Adipose tissue (tissue), 3 donors: ENCODE measurements around the gene IGF2BP3. TPM values are rescaled to one million over a fixed set of nuclear protein-coding genes. Genes with fewer than 3 reads are reported as not detected.

Experiments
- H3K27ac ChIP-seq: one replicate; pipeline ENCODE4 v1.5.1; 2013; ENCODE audit warnings: low read depth, low read length
- WGBS, 3 donors: extraction: QIAGEN DNeasy Blood & Tissue Kit; methylation state at CpG; one replicate each; pipeline ENCODE4 v1.1.7; 2013; 5-methylcytosine and 5-hydroxymethylcytosine counted together
- polyA plus RNA-seq, 3 donors: library from polyadenylated mRNA; stranded (reverse); fragments of 200-250 nt; gene quantifications; one replicate each; pipeline ENCODE4 v1.2.3, GENCODE V29; 2013
- donor health status: healthy with polysubstance abuse.
- donor health status: Bipolar disorder and iron deficiency.
- donor health status: healthy.

The IGF2BP3 gene
- polyA plus RNA-seq, 3 donors = 0.07 to 0.68 (median 0.45) TPM

DNA sequence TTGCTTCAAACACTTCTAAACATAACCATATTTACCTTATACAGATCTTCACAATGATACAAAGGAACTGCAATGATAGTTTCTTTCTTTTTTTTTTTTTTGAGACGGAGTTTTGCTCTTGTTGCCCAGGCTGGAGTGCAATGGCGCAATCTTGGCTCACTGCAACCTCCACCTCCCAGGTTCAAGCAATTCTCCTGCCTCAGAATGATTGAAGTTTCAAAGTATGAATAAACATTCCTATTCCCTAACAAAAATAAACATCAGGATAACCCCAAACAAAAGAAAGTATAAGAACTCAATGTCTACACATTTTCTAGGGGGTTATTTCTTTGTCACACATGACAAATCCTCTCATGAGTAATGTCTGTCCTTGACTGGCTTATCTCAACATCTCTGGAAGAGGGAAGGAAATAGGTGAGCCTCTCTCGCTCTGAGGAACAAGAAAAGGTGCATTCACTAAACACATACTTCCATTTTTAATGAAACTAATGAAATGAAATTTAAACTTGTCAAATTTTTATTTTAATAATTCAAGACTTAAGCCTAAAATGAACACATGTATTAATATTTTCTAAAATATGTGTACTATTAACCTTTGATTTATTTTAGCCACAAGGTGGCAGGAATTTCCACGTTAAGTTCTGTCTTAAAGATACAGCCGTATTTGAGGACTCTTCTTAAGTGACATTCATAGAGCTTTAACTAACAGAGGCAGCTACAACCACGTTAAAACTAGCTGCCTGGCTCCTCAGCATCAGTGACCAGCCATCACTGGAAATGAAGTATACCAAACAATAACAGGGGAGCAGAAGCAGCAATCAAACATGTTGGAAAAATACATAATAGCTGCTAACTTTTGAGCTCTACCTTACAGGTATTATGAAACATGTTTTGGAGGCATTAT lies 112.8 kb downstream of the IGF2BP3 start:
- 6 to 24% (median 17%) methylated on average over 6 of the region's 6 CpGs for WGBS, 3 donors

GRCh38 chr7:23356726-23357125 lies 113.6 kb downstream of the IGF2BP3 start:
- H3K27ac ChIP-seq = no peak overlapping the region
- WGBS, 3 donors = 59 to 66% (median 66%) methylated on average over 3 of the region's 3 CpGs

More for the DNA sequence above, 112.8 kb downstream of the IGF2BP3 start:
- H3K27ac ChIP-seq = no peak overlapping the region

DNA sequence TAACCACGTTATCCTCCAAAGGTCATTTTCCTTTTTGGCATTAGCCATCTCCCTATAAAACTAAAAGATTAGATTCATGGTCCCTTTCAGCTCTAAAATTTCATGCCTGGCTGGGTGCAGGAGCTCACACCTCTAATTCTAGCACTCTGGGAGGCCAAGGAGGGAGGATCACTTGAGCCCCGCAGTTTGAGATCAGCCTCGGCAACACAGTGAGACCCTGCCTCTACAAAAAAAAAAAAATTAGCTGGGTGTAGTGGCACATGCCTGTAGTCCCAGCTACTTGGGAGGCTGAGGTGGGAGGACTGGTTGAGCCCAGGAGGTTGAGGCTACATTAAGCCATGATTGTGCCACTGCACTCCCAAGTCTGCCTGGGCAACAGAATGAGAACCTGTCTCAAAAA lies 114.1 kb downstream of the IGF2BP3 start:
- 58 to 60% (median 59%) methylated on average over 3 of the region's 3 CpGs for WGBS, 3 donors
- no peak overlapping the region for H3K27ac ChIP-seq

GRCh38 chr7:23353172-23353571 lies 117.1 kb downstream of the IGF2BP3 start:
- H3K27ac ChIP-seq = no peak overlapping the region
- 89 to 97% (median 91%) methylated on average over 5 of the region's 5 CpGs for WGBS, 3 donors

DNA sequence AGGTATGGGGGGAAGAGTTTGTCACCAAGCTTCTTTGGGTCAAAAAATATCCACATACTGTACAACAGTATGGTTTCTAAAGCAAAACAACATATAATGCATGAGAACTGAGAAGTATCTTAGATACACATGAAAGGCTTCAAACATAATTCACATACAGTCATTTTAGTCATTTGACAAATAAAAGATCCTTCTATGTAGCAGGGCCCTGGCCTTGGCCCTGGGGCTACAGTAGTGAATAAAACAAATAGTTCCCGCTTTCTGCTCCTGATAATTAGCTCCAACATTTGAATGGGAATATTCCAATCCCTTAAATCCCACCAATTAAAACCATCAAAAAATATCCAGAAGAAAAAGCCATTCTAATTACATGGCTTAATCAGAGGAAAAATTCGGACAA lies 119.8 kb downstream of the IGF2BP3 start:
- 92 to 96% (median 96%) methylated on average over 2 of the region's 2 CpGs for WGBS, 3 donors
- no peak overlapping the region for H3K27ac ChIP-seq

GRCh38 chr7:23349484-23350157 lies 120.7 kb downstream of the IGF2BP3 start:
- H3K27ac ChIP-seq = no peak overlapping the region
- WGBS, 3 donors = 66 to 72% (median 68%) methylated on average over 7 of the region's 7 CpGs

- H3K27ac ChIP-seq = no peak overlapping the region
- WGBS, 3 donors = 50 to 83% (median 58%) methylated on average over 8 of the region's 8 CpGs
Observed at GRCh38 chr7:23347682-23348180, 122.6 kb downstream of the IGF2BP3 start.

DNA sequence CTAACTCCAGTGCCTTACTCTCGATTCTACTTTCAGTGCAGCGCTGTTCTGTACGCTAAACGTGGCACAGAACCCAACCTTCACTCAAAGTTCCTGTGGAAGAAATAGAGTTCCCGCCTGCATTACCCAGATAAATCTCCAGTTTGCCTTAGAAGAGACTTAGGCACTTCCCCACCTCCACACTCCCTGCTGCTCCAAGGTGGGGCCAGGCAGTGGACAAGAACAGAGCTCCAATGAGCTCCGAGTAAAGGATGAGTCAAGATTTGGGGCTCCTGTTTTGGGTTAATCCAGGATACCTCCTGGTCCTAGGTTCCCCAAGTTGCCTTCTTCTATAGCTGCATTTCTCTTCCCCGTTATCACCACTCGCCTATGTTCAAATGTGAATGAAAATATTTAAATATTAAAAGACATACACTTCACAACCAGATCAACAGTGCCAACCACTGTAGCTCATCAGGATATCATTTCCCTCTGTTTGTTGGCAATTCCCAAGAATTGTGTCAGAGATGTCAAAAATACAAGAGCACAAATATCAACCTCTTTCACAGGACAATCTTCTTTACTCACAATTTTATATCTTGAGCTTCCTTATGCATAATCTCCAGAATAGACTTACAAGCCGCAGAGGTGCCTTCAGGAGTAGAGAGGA lies 123.1 kb downstream of the IGF2BP3 start:
- 71 to 93% (median 75%) methylated on average over 9 of the region's 9 CpGs for WGBS, 3 donors

GRCh38 chr7:23346316-23346715 lies 124.0 kb downstream of the IGF2BP3 start:
- 58 to 94% (median 67%) methylated on average over 8 of the region's 8 CpGs for WGBS, 3 donors
- H3K27ac ChIP-seq = no peak overlapping the region

More for the DNA sequence above, 123.1 kb downstream of the IGF2BP3 start:
- no peak overlapping the region for H3K27ac ChIP-seq

DNA sequence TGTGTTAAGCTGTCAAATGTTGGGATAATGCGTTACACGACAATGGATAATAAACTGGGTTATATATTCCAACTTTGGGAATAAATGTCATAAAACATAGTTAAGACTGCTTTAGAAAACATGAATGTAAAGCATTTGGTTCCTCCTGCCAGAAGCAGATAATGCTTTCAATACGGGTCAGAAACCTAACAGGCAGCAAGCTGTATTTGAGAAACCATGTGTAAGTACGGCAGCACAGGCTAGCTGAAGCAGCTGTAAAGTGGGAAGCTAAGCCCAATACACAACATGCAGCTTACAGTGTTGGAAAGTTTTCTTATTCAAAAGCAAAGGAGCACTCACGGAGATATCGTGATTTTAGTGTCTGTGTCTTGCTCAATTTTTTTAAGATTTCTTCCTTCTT lies 124.7 kb downstream of the IGF2BP3 start:
- 69 to 95% (median 73%) methylated on average over 6 of the region's 6 CpGs for WGBS, 3 donors
- H3K27ac ChIP-seq = no peak overlapping the region

GRCh38 chr7:23343806-23344475 lies 126.3 kb downstream of the IGF2BP3 start:
- no peak overlapping the region for H3K27ac ChIP-seq
- WGBS, 3 donors = 92 to 94% (median 93%) methylated on average over 9 of the region's 9 CpGs

GRCh38 chr7:23343102-23343501 lies 127.2 kb downstream of the IGF2BP3 start:
- no peak overlapping the region for H3K27ac ChIP-seq

- WGBS, 3 donors = 84 to 90% (median 87%) methylated on average over 7 of the region's 7 CpGs
- H3K27ac ChIP-seq = no peak overlapping the region
Observed at GRCh38 chr7:23341846-23342598, 128.3 kb downstream of the IGF2BP3 start.

- 74 to 82% (median 75%) methylated on average over 2 of the region's 2 CpGs for WGBS, 3 donors
- no peak overlapping the region for H3K27ac ChIP-seq
Observed at GRCh38 chr7:23338863-23339262, 131.4 kb downstream of the IGF2BP3 start.

DNA sequence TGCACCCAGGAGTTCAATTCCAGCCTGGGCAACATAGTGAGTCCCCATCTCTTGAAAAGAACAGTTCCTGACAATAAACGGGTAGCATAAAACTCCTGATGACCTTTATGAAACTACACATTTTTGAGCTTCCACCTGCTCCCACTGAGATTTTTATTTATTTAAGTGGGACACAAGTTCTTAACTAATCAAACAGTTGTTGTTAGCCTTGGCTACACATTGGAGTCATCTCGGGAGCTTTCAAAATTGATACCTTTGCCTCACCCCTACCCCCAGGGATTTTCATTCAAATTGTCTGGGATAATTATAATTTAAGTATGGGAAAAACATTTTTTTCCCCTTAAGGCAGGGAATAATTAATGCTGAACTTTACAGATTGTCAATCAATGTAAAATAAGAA lies 131.9 kb downstream of the IGF2BP3 start:
- no peak overlapping the region for H3K27ac ChIP-seq
- WGBS, 3 donors = 89 to 96% (median 90%) methylated on average over 2 of the region's 2 CpGs

DNA sequence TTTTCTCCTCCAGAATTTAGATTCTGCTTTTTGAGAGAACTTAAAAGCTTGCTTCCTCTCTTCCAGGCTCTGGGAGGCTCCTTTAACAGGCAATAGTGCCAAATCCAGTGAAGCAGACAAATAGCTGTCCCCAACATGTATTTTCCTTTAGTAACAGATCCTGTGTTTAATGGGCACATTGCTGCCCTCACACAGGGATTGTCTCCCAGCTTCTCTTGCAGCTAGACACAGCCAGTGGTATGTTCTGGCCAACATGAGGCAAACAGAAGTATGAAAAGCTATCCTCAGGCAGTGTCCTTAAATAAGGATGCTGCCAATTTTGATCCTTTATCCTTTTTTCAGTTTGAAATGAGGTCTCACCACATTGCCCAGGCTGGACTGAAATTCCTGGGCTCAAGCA lies 132.9 kb downstream of the IGF2BP3 start:
- H3K27ac ChIP-seq = no peak overlapping the region

DNA sequence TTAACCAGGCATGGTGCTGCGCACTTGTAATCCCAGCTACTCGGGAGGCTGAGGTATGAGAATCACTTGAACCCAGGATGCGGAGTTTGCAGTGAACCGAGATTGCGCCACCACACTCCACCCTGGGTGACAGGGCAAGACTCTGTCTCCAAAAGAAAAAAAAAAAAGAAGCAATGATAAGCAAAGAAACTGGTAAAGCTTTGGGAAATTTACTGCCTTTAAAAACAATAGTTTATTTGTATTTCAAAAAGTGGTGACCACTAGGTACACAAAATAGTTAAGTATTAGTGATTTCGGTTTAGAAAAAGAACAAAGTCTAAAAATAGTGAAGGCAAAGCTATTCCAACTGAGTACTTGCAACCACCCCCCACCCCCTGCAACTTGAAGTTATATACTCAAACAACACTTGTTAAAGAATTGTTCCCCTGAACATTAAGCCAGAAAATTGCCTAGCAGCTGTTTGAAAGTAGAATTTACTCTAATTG lies 133.4 kb downstream of the IGF2BP3 start:
- 81 to 91% (median 84%) methylated on average over 6 of the region's 6 CpGs for WGBS, 3 donors
- H3K27ac ChIP-seq = no peak overlapping the region

DNA sequence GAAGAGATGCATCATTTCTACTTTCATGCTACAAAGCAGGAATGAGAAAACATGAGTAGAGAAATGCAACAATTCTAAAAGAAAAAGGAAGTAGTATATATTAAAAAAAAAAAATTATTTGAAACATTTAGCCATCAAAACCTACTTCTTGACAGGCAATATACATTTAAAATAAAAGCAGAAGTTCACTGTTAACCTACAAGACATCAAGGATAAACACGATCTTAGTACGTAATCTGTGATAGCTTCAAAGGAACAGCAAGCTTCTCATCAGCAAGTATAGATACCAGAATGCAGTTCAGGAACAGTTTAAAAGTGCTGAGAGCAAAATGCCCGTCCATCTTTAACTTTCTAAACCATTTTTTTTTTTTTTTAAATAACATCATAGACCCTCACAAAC lies 134.2 kb downstream of the IGF2BP3 start:
- WGBS, 3 donors = 58 to 90% (median 60%) methylated on average over 3 of the region's 3 CpGs
- H3K27ac ChIP-seq = no peak overlapping the region
